ENCODE measurements around the gene RNU6-1. TPM values are rescaled to one million over a fixed set of nuclear protein-coding genes. Genes with fewer than 3 reads are reported as not detected.

RNU6-1 gene
- total and polyA plus RNA-seq, 2 experiments from 2014 or later = not detected

- Histone ChIP-seq H3K4me2 (no peak overlapping the region), H3K79me2 (no peaks in the 10 kb centered on the region), H3K4me1 (ENCODE audit: insufficient read depth) (peaks cover 7% of the 10 kb centered on the region), H3K9me3 (ENCODE audit: low read depth) (no peaks in the 10 kb centered on the region), H4K20me1 (ENCODE audit: insufficient read depth, poor library complexity, severe bottlenecking) (no peaks in the 10 kb centered on the region), H3K27me3 (no peaks in the 10 kb centered on the region), H3K36me3 (replicated peaks; ENCODE audit: insufficient read depth, low read depth) (no peaks in the 10 kb centered on the region), H3K27ac (no peak overlapping the region), H3K9me2 (replicated peaks; ENCODE audit: insufficient read depth) (no peaks in the 10 kb centered on the region), H2AFZ (no peak overlapping the region), H3K4me3 (no peak overlapping the region)
- WGBS (ENCODE audit: low lambda C conversion rate, missing lambda C conversion rate) = 77% methylated on average over 4 of the region's 4 CpGs
- TF ChIP-seq, protein P1, sequence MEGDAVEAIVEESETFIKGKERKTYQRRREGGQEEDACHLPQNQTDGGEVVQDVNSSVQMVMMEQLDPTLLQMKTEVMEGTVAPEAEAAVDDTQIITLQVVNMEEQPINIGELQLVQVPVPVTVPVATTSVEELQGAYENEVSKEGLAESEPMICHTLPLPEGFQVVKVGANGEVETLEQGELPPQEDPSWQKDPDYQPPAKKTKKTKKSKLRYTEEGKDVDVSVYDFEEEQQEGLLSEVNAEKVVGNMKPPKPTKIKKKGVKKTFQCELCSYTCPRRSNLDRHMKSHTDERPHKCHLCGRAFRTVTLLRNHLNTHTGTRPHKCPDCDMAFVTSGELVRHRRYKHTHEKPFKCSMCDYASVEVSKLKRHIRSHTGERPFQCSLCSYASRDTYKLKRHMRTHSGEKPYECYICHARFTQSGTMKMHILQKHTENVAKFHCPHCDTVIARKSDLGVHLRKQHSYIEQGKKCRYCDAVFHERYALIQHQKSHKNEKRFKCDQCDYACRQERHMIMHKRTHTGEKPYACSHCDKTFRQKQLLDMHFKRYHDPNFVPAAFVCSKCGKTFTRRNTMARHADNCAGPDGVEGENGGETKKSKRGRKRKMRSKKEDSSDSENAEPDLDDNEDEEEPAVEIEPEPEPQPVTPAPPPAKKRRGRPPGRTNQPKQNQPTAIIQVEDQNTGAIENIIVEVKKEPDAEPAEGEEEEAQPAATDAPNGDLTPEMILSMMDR (IDR thresholded peaks at IDR 0.05; ENCODE audit: poor library complexity) = no peak
- TF ChIP-seq EZH2phosphoT487 (IDR thresholded peaks at IDR 0.05; ENCODE audit: low read depth, severe bottlenecking, unreplicated experiment) (no peak), EZH2 (IDR thresholded peaks at IDR 0.05; ENCODE audit: borderline replicate concordance) (no peak)
- no peak for DNase-seq (ENCODE audit: low spot score)
Observed at GRCh38 chr15:67850994-67851571, 11.2 kb upstream of the RNU6-1 start.

DNA sequence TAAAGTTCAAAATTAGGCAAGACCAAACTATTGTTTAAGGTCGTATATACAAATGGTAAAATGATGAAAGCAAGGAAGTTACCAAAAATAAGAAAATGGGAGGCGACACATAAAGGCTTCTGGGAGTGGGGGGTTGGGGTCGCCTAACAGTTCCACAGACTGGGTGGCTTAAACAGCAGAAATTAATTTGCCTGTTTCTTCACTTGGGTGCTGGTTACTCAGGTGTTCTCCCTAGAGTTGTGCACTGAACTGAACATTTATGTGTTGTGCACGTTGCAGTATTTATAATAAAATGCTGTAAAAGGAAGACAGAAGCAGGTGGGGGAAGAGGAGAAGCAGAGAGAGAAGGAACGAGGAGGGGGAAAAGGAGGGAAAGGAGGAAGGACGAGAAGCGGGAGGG lies 10.5 kb upstream of the RNU6-1 start:
- no peak for DNase-seq (ENCODE audit: low spot score)
- H3K4me1 ChIP-seq (ENCODE audit: insufficient read depth) = peaks cover 7% of the 10 kb centered on the region
- no peak overlapping the region for H3K27ac ChIP-seq
- no peak overlapping the region for H3K4me3 ChIP-seq
- no peak overlapping the region for H3K4me2 ChIP-seq
- H3K79me2 ChIP-seq = no peaks in the 10 kb centered on the region
- H3K9me2 ChIP-seq (replicated peaks; ENCODE audit: insufficient read depth) = no peaks in the 10 kb centered on the region
- no peaks in the 10 kb centered on the region for H3K36me3 ChIP-seq (replicated peaks; ENCODE audit: insufficient read depth, low read depth)
- no peaks in the 10 kb centered on the region for H3K27me3 ChIP-seq
- H3K9me3 ChIP-seq (ENCODE audit: low read depth) = no peaks in the 10 kb centered on the region
- no peaks in the 10 kb centered on the region for H4K20me1 ChIP-seq (ENCODE audit: insufficient read depth, poor library complexity, severe bottlenecking)
- WGBS (ENCODE audit: low lambda C conversion rate, missing lambda C conversion rate) = 68% methylated on average over 7 of the region's 7 CpGs
- no peak for TF ChIP-seq EZH2 (IDR thresholded peaks at IDR 0.05; ENCODE audit: borderline replicate concordance)
- TF ChIP-seq EZH2phosphoT487 (IDR thresholded peaks at IDR 0.05; ENCODE audit: low read depth, severe bottlenecking, unreplicated experiment) = no peak
- TF ChIP-seq, protein P1 (IDR thresholded peaks at IDR 0.05; ENCODE audit: poor library complexity) = no peak
- no peak overlapping the region for H2AFZ ChIP-seq

GRCh38 chr15:67849538-67849937 lies 9.7 kb upstream of the RNU6-1 start:
- H2AFZ ChIP-seq = no peak overlapping the region
- no peak overlapping the region for H3K4me3 ChIP-seq
- peaks cover 9% of the 10 kb centered on the region for H3K4me1 ChIP-seq (ENCODE audit: insufficient read depth)
- H3K36me3 ChIP-seq (replicated peaks; ENCODE audit: insufficient read depth, low read depth) = no peaks in the 10 kb centered on the region
- H3K9me2 ChIP-seq (replicated peaks; ENCODE audit: insufficient read depth) = no peaks in the 10 kb centered on the region
- no peak overlapping the region for H3K4me2 ChIP-seq
- no peaks in the 10 kb centered on the region for H3K9me3 ChIP-seq (ENCODE audit: low read depth)
- WGBS (ENCODE audit: low lambda C conversion rate, missing lambda C conversion rate) = 100% methylated on average over 1 of the region's 1 CpG
- no peak overlapping the region for H3K27ac ChIP-seq
- H3K79me2 ChIP-seq = no peaks in the 10 kb centered on the region
- TF ChIP-seq, protein P1 (IDR thresholded peaks at IDR 0.05; ENCODE audit: poor library complexity) = no peak
- TF ChIP-seq EZH2 (IDR thresholded peaks at IDR 0.05; ENCODE audit: borderline replicate concordance) (no peak), EZH2phosphoT487 (IDR thresholded peaks at IDR 0.05; ENCODE audit: low read depth, severe bottlenecking, unreplicated experiment) (no peak)
- no peaks in the 10 kb centered on the region for H4K20me1 ChIP-seq (ENCODE audit: insufficient read depth, poor library complexity, severe bottlenecking)
- H3K27me3 ChIP-seq = no peaks in the 10 kb centered on the region
- no peak for DNase-seq (ENCODE audit: low spot score)
